ENCODE measurements around the gene LPP.

The LPP gene

DNA sequence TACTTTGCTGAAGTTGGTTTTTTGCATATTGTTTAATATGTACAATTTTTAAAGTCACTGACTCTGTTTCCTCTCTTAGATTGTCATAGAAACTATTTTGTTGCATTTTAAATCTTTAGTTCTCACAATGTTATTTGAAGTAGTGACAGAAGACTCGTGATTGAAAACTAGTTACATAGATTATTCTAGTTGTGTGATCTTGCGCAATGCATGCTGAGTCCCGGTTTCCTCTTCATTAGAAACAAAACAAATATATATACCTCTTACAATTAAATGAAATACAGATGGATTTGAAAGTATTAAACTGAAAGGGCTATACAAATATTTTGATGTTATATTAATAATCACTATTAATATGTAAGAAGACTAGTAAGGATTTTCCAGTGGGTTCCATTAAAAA, 333.0 kb downstream of the LPP start:
- no peak for DNase-seq
- H3K27ac ChIP-seq = no peak overlapping the region
- TF ChIP-seq, protein P1, sequence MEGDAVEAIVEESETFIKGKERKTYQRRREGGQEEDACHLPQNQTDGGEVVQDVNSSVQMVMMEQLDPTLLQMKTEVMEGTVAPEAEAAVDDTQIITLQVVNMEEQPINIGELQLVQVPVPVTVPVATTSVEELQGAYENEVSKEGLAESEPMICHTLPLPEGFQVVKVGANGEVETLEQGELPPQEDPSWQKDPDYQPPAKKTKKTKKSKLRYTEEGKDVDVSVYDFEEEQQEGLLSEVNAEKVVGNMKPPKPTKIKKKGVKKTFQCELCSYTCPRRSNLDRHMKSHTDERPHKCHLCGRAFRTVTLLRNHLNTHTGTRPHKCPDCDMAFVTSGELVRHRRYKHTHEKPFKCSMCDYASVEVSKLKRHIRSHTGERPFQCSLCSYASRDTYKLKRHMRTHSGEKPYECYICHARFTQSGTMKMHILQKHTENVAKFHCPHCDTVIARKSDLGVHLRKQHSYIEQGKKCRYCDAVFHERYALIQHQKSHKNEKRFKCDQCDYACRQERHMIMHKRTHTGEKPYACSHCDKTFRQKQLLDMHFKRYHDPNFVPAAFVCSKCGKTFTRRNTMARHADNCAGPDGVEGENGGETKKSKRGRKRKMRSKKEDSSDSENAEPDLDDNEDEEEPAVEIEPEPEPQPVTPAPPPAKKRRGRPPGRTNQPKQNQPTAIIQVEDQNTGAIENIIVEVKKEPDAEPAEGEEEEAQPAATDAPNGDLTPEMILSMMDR (IDR thresholded peaks at IDR 0.05; ENCODE audit: low read depth, low read length, missing control alignments) = no peak
- no peaks in the 10 kb centered on the region for H3K36me3 ChIP-seq (replicated peaks)
- H3K4me3 ChIP-seq (ENCODE audit: low read depth, low read length) = no peak overlapping the region
- in situ Hi-C loops (cut with HindIII; ENCODE audit: low pct_ligation_motif_present, low sequenced_read_pairs) = no loop called here
- no peaks in the 10 kb centered on the region for H3K27me3 ChIP-seq (replicated peaks)

DNA sequence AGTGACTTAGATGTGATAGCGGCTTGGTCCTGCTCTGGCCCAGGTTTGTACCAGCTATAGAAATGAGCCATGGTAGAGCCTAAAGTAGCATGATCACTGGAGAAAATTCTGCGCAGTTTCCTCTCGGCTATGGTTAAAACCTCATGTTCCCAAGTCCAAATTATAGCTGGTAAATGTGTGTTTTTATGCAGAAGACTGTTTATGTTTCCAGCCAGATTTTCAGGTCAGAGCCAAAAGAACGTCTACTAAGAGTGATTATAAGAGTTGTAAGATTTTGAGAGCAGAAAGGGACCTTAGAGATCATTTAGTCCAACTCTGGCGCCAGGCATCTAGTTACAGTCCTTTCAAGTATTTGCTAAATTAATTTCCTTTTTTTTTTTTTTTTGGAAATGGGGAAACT, 333.7 kb downstream of the LPP start:
- TF ChIP-seq, protein P1 (IDR thresholded peaks at IDR 0.05; ENCODE audit: low read depth, low read length, missing control alignments) = no peak
- no peak for DNase-seq
- Histone ChIP-seq H3K27me3 (replicated peaks) (no peaks in the 10 kb centered on the region), H3K4me3 (ENCODE audit: low read depth, low read length) (no peak overlapping the region), H3K27ac (no peak overlapping the region), H3K36me3 (replicated peaks) (no peaks in the 10 kb centered on the region)
- in situ Hi-C loops (cut with HindIII; ENCODE audit: low pct_ligation_motif_present, low sequenced_read_pairs) = no loop called here

DNA sequence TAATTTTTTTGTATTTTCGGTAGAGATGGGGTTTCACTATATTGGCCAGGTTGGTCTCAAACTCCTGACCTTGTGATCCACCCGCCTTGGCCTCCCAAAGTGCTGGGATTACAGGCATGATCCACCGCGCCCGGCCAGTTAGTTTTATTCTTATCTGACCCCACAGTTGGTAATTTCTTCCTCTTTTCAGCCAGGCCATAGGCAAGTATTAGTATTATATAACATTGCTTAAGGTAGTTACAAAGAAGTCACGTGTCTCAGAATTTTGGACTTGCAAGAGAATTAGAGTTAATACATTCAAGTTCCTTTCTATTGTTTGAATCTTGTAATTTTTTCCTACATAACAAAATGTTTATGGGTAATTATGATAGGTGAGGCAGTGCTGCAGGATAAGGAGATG, 334.8 kb downstream of the LPP start:
- no peak for DNase-seq
- in situ Hi-C loops (cut with HindIII; ENCODE audit: low pct_ligation_motif_present, low sequenced_read_pairs) = no loop called here
- Histone ChIP-seq H3K4me3 (ENCODE audit: low read depth, low read length) (no peak overlapping the region), H3K27me3 (replicated peaks) (no peaks in the 10 kb centered on the region), H3K27ac (no peak overlapping the region), H3K36me3 (replicated peaks) (no peaks in the 10 kb centered on the region)
- TF ChIP-seq, protein P1 (IDR thresholded peaks at IDR 0.05; ENCODE audit: low read depth, low read length, missing control alignments) = no peak

DNA sequence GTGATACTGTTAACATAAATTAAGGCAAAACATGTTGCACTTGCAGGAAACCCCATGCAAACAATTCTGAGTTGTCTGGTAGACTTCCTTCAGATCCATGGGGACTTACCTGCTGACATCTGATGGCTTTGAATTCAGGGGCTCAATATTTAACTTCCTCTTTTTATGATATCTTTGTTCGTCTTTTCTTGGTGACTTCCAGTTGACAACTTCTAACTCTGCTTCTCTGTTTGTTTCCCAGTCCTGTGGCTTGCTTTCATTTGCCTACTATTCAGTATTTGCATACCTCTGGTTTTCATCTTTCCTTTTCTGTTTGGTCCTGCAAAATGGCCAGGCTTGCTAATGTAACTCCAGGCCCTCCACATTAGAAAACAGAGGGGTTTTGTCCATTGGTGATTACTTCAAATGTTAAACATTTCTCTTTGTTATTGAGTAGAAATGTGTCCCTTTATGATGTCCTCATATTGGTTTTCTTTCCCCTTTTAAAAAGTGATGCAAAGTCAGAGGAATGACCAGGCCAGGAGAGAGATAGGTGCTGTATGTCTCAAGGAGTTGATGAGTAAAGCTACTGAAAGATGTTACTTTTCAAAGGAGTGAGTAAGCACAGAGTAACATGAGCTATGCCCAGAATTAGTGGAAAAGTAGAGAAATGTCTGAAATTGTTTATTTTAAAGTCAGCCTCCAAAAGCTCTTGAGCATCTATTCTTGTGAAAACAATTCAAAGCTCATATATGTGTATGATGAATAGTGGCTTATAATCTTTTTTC, 335.9 kb downstream of the LPP start:
- H3K4me3 ChIP-seq (ENCODE audit: low read depth, low read length) = no peak overlapping the region
- TF ChIP-seq, protein P1 (IDR thresholded peaks at IDR 0.05; ENCODE audit: low read depth, low read length, missing control alignments) = no peak
- in situ Hi-C loops (cut with HindIII; ENCODE audit: low pct_ligation_motif_present, low sequenced_read_pairs) = no loop called here
- H3K27me3 ChIP-seq (replicated peaks) = no peaks in the 10 kb centered on the region
- peak overlapping the region; percentile 39 for H3K27ac ChIP-seq
- no peaks in the 10 kb centered on the region for H3K36me3 ChIP-seq (replicated peaks)
- DNase-seq = peak; percentile 34

DNA sequence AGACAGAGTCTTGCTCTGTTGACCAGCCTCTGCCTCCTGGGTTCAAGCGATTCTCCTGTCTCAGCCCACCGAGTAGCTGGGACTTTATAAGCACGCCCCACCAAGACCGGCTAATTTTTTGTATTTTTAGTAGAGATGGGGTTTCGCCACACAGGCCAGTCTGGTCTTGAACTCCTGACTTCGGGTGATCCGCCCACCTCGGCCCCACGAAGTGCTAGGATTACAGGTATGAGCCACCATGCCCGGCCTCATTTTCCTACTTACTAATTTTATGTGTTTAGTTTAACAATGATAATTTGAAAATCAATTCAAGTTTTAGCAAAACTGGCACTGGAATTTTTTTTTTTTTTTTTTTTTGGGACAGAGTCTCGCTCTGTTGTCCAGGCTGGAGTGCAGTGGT, 336.5 kb downstream of the LPP start:
- in situ Hi-C loops (cut with HindIII; ENCODE audit: low pct_ligation_motif_present, low sequenced_read_pairs) = no loop called here
- no peak overlapping the region for H3K27ac ChIP-seq
- TF ChIP-seq, protein P1 (IDR thresholded peaks at IDR 0.05; ENCODE audit: low read depth, low read length, missing control alignments) = no peak

DNA sequence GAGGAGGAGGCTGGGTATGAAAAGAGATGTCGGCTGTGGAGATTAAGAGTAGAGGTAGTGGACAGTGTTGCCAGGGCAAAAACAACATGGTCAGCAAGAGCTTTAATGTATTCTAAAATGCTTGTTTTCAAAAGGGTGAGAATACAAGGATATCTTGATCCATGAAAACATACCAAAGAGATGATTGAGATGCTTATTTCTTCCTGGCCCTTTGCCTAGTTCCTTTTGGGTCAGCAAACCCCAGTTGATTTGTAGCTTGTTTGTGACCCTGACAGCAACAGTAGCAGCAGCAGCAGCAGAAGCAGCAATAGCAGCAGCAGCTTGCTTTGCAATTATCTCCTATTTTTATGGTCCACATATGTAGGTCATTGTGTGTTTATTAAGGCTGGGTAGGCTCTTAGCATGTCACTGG, 337.3 kb downstream of the LPP start:
- DNase-seq = peak; percentile 83
- Histone ChIP-seq H3K27ac (peak overlapping the region; percentile 80), H3K27me3 (replicated peaks) (no peaks in the 10 kb centered on the region), H3K4me3 (ENCODE audit: low read depth, low read length) (no peak overlapping the region), H3K36me3 (replicated peaks) (no peaks in the 10 kb centered on the region)
- TF ChIP-seq, protein P1 (IDR thresholded peaks at IDR 0.05; ENCODE audit: low read depth, low read length, missing control alignments) = no peak
- in situ Hi-C loops (cut with HindIII; ENCODE audit: low pct_ligation_motif_present, low sequenced_read_pairs) = no loop called here

More for the DNA sequence above, 336.5 kb downstream of the LPP start:
- DNase-seq = no peak
- Histone ChIP-seq H3K36me3 (replicated peaks) (no peaks in the 10 kb centered on the region), H3K4me3 (ENCODE audit: low read depth, low read length) (no peak overlapping the region), H3K27me3 (replicated peaks) (no peaks in the 10 kb centered on the region)
